Measurements from ENCODE around the gene CGB1.

- TF ChIP-seq POLR2AphosphoS5 (IDR thresholded peaks at IDR 0.05) (no peak), CTCF (IDR thresholded peaks at IDR 0.05) (no peak), POLR2A (IDR thresholded peaks at IDR 0.05) (no peak)
Measured at GRCh38 chr19:49064029-49064629, 27.4 kb upstream of the CGB1 start.

All from suprapubic skin (tissue), 4 donors.